Measurements from ENCODE around the gene FOXF2.

Gene FOXF2

DNA sequence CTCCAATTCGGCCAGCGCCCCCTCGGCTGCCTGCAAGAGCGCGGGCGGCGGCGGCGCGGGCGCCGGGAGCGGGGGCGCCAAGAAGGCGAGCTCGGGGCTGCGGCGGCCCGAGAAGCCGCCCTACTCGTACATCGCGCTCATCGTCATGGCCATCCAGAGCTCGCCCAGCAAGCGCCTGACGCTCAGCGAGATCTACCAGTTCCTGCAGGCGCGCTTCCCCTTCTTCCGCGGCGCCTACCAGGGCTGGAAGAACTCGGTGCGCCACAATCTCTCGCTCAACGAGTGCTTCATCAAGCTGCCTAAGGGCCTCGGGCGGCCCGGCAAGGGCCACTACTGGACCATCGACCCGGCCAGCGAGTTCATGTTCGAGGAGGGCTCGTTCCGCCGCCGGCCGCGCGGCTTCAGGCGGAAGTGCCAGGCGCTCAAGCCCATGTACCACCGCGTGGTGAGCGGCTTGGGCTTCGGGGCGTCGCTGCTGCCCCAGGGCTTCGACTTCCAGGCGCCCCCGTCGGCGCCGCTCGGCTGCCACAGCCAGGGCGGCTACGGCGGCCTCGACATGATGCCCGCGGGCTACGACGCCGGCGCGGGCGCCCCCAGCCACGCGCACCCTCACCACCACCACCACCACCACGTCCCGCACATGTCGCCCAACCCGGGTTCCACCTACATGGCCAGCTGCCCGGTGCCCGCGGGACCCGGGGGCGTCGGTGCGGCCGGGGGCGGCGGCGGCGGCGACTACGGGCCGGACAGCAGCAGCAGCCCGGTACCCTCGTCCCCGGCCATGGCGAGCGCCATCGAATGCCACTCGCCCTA is 963 bp downstream of the FOXF2 start:
- no peak for DNase-seq (ENCODE audit: low read depth in 1 of 2, low spot score in 1 of 2)

DNA sequence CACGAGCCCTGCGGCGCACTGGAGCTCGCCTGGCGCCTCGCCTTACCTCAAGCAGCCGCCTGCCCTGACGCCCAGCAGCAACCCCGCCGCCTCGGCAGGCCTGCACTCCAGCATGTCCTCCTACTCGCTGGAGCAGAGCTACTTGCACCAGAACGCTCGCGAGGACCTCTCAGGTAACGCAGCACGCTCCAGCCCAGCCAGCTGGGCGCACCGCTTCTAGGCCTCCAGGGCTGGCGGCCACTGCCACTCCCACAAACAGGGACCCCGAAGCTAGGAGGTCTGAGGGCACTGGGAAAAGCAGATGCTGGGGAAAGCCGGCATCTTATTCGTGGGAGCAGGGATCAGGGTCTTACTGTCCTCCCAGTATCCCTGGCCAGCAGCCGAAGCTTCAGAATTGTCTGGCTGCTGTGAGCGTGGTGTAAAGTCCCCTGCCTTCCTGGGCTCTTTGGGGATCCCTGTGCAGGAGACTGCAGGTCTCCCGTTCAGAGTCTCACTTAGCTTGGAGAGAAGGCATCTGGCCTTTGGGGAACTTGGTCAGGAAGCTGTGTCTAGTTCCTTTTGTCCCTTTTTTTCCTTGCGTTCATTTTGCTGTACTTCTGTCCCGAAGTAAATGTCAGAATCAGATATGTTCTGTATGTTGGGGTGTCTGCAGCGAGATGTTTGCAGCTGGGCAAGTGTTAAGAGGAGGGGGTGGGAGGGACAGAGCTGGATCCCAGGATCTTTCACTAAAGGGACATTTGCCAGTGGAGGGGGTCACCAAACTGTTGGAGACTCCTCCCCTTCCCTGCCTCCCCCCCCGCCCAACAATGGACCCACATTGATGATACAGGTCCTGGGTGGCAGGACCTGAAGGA is 1.8 kb downstream of the FOXF2 start:
- DNase-seq (ENCODE audit: low read depth in 1 of 2, low spot score in 1 of 2) = no peak

DNA sequence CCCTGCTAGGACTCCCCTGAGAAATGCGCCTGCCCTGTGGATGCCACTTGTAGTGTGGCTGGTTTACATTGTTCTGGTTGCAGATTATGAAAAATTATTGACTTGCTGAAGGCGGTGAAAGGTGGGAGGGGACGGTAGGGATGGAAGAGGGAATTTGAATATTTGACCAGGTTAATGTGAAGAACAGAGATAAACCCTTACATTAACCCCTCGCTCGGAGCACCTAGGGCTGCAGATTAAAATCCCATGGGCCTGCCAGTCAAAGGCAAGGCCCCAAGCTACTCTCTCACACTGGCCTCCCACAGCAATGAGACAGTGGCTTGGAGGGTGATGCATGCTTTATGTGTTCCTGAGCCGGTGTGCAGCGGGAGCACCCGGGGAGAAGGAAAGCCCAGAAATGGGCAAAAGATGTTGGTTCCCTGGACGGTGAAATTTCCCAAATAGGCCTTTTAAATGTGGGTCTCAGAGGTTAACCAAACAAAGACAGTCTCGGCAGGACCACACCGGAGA is 2.5 kb downstream of the FOXF2 start:
- no peak for DNase-seq (ENCODE audit: low read depth in 1 of 2, low spot score in 1 of 2)

DNA sequence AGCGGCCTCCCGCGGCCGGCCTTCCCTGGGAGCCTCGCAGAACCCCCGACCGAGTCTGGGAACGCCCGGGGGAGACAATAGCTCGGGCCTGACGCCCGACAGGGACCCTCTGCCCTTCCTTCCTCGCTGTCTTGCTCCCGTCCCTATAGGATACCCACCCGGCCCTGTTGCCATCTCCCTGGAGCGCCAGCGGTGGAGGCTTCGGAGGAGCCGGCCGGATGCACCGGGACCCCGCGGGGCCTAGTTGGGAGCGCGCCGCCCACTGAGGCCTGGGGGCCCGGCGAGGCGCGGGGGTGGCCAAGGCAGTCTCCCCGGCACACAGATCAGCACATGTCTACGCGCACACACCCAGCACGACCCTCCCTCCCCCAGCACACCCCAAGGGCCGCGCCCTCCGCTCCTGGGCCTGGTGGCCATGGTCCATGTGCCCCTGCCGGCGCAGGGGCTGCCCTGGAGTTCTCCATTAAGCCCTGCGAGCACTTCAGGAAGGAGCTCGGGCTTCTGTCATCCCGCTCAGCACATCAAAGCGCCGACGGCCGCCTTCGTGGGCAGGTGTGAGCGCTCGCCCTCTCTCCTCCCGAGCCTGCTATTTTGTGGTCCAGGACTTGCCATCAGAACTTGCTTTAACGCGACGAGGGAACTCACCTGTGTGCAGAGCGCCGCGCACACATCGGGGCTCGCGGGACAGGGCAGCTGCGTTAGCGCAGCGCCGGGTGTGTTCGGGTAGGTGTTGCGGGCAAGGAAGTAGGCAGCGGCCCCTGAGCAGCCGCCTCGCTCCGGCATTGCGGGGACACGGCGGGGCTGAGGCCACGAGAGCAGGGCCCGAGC is 3.7 kb downstream of the FOXF2 start:
- DNase-seq (ENCODE audit: low read depth in 1 of 2, low spot score in 1 of 2) = no peak

DNA sequence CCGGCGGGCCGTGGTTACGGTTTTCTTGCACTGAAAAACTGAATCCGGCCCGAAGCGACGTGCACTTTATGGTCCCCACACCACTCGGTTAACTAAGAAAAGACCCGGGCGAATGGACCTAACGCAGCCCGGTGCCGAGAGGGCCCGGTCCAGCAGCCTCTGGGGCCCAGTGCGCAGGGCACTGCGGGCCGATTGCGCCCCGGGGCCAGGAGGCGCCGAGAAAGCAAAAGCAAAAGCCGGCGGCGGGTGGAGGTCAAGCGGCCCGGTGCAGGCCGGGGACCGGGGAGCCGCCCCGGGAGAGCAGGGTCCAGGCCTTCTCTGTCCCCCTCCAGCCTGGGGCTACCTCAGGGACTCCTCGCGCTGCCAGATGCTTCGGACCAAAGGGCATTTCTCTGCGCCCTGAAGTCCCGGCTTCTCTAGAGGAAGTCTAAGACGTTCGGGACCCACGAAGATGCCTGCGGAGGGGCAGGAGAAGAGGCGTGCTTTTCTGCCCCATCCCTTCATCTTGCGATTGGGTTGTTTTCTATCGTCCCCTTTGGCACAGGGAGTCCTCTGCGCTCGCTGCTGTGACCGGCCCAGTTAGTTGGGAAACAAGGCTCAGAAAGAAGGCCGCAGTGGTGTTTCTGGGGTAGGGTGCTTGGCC is 4.4 kb downstream of the FOXF2 start:
- DNase-seq (ENCODE audit: low read depth in 1 of 2, low spot score in 1 of 2) = no peak

DNA sequence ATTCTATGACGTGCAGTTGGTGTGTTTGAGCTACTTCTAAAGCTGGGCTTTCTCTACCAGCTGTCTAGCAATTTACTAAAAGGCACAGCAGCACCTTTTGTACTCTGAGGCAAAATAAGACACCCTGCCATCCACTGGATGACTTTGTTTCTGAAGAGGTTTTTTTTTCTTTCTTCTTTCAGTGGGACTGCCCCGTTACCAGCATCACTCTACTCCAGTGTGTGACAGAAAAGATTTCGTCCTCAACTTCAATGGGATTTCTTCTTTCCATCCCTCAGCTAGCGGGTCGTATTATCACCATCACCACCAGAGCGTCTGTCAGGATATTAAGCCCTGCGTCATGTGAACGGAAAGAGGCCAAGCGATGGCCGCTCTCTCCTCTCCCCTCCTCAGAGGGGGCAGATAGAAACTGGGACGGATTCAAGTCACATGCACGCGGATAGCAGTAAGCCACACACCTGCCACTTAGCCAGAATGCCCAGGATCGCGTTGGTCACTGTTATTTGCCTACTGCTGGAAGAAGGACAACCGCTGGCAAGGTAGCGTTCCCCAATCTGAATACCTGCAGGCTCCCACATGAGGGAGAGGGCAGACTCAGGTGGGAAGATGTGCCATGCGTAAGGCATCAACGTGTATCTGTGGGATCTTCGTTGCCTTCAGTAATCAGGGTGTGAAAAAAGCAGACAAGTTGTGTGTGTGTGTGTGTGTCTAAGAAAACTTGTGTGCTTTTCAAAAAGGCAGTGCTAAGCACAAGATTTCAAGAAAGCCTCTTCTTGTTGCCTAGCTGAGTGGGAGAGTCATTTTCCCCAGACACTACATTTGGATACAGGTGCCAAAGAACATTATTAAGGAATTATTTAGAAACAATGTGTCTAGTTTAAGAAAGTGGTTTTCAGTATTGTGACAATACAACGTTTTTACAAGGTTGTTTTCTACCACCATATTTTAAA is 5.4 kb downstream of the FOXF2 start:
- DNase-seq (ENCODE audit: low read depth in 1 of 2, low spot score in 1 of 2) = no peak

DNA sequence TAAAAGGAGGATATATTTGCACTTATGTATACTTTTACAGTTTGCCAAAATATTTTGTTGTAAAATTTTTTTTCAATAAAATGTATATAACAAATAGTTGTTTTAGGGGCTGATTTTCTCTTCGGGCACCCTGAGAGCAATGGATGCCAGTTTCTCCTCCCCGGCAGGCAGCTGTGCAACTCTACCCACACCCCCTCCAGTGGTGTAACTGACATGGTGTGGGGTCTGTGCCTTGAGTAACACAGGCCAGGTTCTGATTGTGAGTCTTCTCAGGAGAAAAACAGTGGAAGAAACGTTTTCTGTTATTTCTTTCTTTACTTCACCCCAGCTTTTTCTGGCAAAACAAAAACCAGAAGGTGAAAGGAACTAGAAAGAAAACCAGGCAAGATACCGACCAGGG is 6.1 kb downstream of the FOXF2 start:
- DNase-seq (ENCODE audit: low read depth in 1 of 2, low spot score in 1 of 2) = no peak

DNA sequence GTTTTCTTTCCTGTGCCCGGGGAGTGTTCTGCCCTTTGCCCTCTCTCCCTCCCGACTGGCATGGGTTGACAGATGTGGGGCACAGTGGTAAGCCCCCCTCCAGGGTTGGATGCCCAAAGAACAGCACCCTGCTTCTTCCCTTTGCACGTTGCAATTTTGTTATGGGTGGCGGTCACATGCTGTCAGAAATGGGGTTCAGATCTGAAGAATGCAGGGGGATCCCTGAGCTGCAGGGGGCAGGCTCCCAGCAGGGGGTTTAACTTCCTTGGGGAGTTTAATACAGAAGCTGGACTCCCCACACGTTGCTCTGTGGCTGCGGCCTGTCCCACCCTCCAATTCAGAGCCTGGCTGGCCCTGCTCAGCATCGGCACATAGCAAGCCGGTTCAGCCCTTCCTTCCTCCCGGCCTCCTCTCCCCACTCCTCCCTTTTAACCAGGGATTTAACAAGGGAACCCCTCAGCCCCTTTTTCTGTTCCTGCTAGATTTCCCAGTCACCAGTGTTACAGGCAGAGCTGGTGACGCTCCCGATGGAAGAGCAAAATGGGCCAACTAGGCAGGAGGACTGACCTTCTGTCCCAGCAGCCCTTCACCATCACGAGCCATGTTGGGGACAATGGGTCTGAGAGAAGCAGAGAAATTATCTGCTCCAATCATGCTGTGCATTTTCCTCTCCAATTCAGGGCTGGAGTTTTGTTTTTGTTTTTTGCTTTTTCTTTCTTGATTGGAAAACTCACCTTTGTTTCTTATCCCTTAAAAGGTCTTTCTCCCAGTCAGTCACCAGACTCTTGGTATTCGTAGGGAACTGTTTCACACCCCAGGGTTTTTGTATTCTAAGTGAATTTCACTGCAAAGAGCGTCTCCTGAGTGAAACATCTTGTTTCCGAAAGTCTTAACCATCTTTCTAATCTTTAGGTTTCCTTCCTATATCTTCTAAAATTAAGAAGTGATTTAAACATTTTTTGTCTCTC is 6.8 kb downstream of the FOXF2 start:
- DNase-seq (ENCODE audit: low read depth in 1 of 2, low spot score in 1 of 2) = no peak

DNA sequence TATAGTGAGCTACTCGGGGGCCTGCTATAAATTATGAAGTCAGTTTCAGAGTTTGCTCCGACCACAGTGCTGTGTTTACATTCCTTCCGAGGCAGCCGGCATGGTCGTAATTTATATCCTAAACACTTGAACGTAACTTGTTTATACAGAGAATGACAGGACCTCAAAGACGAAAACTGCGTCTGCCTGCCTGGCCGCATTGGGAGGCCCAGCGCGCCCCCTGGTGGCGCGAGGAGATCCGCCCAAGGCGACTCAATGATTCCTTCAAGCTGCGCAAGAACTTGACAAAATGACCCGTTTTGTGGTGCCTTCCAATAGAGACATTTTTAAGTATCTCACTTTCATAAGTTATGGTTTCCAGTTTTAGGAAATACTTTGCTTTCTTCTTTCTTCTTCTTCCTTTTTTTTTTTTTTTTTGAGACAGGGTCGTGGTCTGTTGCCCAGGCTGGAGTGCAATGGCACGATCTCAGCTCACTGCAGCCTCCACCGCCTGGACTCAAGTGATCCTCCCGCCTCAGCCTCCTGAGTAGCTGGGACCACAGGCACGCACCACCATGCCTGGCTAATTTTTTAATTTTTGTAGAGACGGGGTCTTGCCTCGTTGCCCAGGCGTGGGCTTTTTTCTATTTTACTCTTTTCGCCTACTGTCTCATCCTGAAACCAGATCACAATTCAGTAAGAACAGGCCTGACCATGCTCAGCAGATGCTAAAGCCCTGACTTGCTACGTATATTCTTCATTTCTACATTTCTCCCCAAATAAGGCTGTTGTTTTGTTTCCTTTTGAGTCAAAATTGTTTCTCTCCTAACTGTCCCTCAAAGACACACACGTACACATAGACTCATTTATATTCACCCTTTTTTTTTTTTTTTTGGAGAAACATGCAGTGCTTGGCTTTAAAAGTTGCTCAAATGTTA is 7.8 kb downstream of the FOXF2 start:
- peak; percentile 55 to 61 for DNase-seq (ENCODE audit: low read depth in 1 of 2, low spot score in 1 of 2)

DNA sequence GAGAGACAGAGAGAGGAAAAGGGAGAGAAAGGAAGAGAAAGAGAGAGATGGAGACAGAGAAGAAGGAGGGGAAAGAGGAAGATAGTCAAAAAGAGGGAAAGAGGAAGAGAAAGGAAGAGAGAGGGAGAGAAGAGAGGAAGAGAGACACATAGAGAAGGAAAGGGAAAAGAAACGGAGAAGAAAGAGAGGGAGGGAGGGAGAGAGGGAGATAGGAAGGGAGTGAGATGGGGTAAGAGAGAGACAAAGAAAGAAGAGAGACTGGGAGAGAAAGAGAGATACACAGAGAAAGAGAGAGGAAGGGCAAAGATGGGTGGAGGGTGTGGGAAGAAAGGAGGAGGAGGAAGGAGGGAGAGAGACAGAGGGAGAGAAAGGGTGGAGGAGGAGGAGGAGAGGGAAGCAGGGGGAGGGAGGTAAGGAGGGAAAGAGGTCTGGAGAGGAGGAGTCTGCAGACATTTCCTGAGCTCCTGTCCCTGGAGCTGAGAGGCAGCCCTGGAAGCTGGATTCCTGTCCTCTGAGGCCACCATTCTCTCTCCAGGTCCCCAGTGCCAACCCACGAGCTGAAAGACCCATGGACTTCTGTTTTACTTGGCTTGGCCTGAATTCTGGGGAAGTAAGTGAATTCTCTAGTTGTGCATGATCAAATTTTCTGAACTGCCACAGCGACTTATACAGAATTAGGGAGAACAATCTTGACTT is 9.9 kb downstream of the FOXF2 start:
- no peak for DNase-seq (ENCODE audit: low read depth in 1 of 2, low spot score in 1 of 2)

DNA sequence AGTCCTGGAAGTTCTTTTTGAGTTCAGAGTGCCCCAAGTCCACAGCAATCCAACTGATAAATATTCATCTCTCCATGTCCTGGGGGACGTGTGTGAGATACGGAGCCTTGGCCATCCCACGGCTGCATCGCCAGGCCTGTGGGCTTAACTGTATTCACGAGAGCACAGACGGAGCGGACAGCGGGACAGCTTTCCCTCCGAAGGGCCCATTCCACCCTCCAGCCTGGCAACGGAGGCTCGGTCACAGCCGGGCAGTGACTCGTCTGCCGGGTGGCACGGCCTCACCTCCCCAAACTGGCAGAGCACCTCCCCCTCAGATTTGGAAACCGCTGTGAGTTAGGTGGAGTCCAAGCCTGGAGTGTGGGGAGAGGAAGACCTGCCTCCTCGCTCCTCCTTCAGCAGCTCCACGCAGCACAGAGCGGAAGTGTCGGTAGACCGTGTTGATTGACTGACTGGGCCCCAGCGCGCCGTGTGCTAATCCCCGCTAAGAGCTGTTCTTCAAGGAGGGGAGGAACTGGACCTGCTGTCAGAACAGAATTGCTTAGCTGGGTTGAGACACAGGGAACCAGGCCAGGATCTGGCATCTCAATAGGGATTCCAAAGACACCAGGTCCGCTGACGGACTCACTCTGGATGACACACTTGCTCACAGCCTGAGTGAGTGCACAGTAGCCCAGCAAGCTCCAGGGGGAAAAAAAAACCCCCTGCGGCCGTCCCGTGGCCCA is 10.9 kb downstream of the FOXF2 start:
- no peak for DNase-seq (ENCODE audit: low read depth in 1 of 2, low spot score in 1 of 2)

DNA sequence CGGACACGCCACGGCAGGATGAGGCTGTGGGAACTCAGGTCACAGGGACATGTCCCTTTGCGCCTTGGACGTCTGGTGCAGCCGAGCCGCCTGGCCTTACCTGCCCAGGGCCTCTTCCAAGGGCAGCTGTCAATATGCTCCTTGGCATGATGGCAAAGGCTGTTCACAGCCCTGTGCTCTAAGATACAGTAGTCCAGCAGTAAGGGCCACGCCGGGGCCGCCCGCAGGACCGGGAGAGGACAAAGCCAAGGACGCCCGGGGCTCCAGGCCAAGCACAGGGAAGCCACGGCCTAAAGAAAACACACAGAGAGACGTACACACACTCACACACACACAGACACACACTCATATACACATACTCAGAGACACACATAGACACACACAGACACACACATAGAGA is 13.0 kb downstream of the FOXF2 start:
- DNase-seq (ENCODE audit: low read depth in 1 of 2, low spot score in 1 of 2) = no peak

DNA sequence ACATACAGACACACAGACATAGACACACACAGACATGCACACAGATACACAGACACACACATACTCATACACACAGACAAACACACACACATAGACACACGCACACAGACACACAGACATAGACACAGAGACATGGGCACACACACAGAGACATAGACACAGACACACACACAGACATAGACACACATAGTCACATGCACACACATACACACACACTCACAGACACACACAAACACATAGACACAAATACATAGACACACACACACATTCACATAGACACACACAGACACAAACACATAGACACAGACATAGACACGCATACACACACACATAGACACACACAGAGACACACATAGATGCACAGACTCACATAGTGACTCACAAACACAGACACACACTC is 13.5 kb downstream of the FOXF2 start:
- no peak for DNase-seq (ENCODE audit: low read depth in 1 of 2, low spot score in 1 of 2)

DNA sequence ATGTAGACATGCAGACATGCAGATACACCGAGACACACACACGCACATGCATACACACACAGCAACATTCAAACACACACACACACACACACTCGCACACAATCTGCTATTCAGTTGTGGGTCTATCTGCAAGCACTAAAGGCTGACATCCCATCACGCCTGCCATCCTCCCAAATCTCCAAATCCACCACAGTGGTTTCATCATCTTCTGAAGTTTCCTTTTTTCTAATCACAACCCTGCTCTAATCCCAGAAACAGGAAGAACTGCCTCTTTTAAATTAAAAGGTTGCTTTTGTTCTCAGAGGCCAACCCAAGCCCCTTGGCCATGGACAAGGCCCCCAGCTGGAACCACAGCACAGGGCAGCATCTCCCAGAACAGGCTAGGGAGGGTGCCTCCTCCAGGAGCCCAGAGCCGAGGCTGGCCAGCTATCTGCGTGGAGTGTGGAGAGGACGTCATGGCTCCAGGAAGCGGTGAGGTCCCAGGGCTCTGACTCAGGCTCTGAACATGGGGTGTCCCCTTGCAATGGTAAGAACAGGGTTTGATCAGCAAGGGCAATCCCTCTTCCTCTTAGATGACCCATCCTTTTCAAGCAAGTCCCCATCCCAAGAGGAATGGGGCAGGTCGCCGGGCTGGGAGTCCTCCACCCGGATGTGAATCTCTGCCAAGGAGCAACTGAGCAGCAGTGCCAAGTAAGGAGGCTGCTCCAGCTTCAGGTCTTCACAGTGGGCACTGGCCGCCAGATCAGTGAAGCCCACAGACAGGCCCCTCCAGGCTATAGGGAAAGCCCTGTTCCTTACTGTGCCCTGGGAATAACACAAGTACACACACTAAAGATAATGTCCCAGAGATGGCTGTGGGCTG is 14.7 kb downstream of the FOXF2 start:
- DNase-seq (ENCODE audit: low read depth in 1 of 2, low spot score in 1 of 2) = no peak

DNA sequence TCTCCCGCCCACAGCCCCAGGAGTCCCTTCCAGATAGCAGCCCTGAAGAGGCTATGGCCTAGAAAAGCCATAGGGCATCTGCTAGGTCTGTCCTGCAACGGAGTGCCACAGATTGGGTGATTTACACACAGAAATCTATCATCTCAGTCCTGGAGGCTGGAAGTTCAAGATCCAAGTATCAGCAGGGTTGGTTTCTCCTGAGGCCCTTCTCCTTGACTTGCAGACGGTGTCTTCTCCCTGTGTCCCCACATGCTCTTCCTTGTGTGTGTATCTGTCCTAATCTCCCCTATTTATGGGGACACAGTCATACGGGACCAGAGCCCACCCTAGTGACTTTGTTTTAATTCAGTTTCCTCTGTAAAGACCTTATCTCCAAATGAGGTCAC is 15.3 kb downstream of the FOXF2 start:
- no peak for DNase-seq (ENCODE audit: low read depth in 1 of 2, low spot score in 1 of 2)
